HepG2 (cell line): ENCODE results near the gene PSMD8. TPM values are rescaled to one million over a fixed set of nuclear protein-coding genes. Genes with fewer than 3 reads are reported as not detected.
A peak's percentile ranks its signal among the peaks of the same experiment; 100 is the strongest.

Source experiments
- ATAC-seq: fragments of 200-7000 bp; cut with Tn5 transposase; 3 replicates; pipeline ENCODE4 v1.9.1; 2020; ENCODE audit warnings: mild to moderate bottlenecking, moderate library complexity
- BruUV-seq: library from RNA; stranded (reverse); fragments of 400-500 nt; replicated peaks from 2 replicates; lab custom pipeline; 2021; lab: Mats Ljungman, UMichigan
- CTCF ChIA-PET: fragments of 300-600 bp; formaldehyde crosslinking; extraction: SDS; loops from one replicate; lab custom pipeline; 2021; ENCODE audit warnings: low total read pairs, inconsistent platforms, low intra/inter-chr PET ratio; lab: Yijun Ruan, JAX
- POLR2A ChIA-PET: fragments of 350-600 bp; sonication (Branson Sonifier 250); formaldehyde crosslinking; loops from one replicate; lab custom pipeline; 2020; ENCODE audit warnings: antibody characterized with exemption, inconsistent platforms; lab: Yijun Ruan, JAX
- DNase-seq: peaks from one replicate; pipeline ENCODE4 v3.0.0-alpha.2; 2015; ENCODE audit warnings: low spot score
- FAIRE-seq: peaks from 3 replicates; lab custom pipeline; 2011; peaks lifted over from hg19 to GRCh38; lab: Jason Lieb, UNC
- H2AFZ ChIP-seq: one replicate; pipeline ENCODE4 v1.6.1; 2011; ENCODE audit warnings: low read length, inconsistent platforms
- H3K27ac ChIP-seq: fragments of 300-600 bp; 3 replicates; pipeline ENCODE4 v1.8.0; 2011; ENCODE audit warnings: mixed run types, mild to moderate bottlenecking, mixed read lengths, low read length, inconsistent platforms; ENCODE audit not compliant: insufficient read depth; ENCODE audit errors: extremely low read length
- H3K27me3 ChIP-seq, 2 experiments: fragments of 200-600 bp in 1 of 2; 2 replicates in 1 of 2; 3 replicates in 1 of 2; pipeline versions ENCODE4 v1.6.0 to v1.8.0; 2011; ENCODE audit warnings: low read length in 2 of 2, mild to moderate bottlenecking in 2 of 2, moderate library complexity in 2 of 2, inconsistent platforms in 1 of 2; ENCODE audit not compliant: insufficient read depth in 2 of 2, control insufficient read depth in 1 of 2
- H3K36me3 ChIP-seq, 2 experiments: fragments of 200-600 bp in 1 of 2; replicated peaks in 1 of 2; 2 replicates in 1 of 2; 3 replicates in 1 of 2; pipeline versions ENCODE4 v1.5.1 to v1.8.0; 2011; ENCODE audit warnings: low read length in 2 of 2, inconsistent platforms in 1 of 2; ENCODE audit not compliant: insufficient read depth in 2 of 2, control insufficient read depth in 1 of 2
- H3K4me1 ChIP-seq: 2 replicates; pipeline ENCODE4 v1.5.1; 2012; ENCODE audit warnings: low read length, inconsistent platforms; ENCODE audit not compliant: insufficient read depth
- H3K4me2 ChIP-seq: 2 replicates; pipeline ENCODE4 v1.6.0; 2011; ENCODE audit warnings: low read depth, low read length, inconsistent platforms
- H3K4me3 ChIP-seq, 3 experiments: fragments of 200-600 bp in 1 of 3; sonication (generic), shearing (Covaris generic) in 1 of 3; replicated peaks in 1 of 3; 2 replicates each; pipeline ENCODE4 v1.5.1; 2011 to 2016; ENCODE audit warnings: low read length in 3 of 3, inconsistent platforms in 2 of 3, low read depth in 2 of 3, mild to moderate bottlenecking in 2 of 3, control low read depth in 1 of 3, mixed read lengths in 1 of 3; ENCODE audit not compliant: insufficient read depth in 1 of 3
- H3K79me2 ChIP-seq: one replicate; pipeline ENCODE4 v1.6.1; 2011; ENCODE audit warnings: low read length, inconsistent platforms; ENCODE audit not compliant: insufficient read depth
- H3K9ac ChIP-seq: 2 replicates; pipeline ENCODE4 v1.6.0; 2011; ENCODE audit warnings: mild to moderate bottlenecking, low read depth, low read length, inconsistent platforms; ENCODE audit not compliant: insufficient read depth
- H3K9me3 ChIP-seq: 2 replicates; pipeline ENCODE4 v1.5.1; 2012; ENCODE audit warnings: mild to moderate bottlenecking, low read length
- H4K20me1 ChIP-seq: 2 replicates; pipeline ENCODE4 v1.6.0; 2011; ENCODE audit warnings: inconsistent platforms, mild to moderate bottlenecking, low read length, moderate library complexity; ENCODE audit not compliant: insufficient read depth
- PATZ1 ChIP-seq: sonication (generic); formaldehyde crosslinking; IDR thresholded peaks from 2 replicates; pipeline ENCODE4 v1.4.0; 2020; ENCODE audit warnings: missing genetic modification reagents
- PCBP2 ChIP-seq: fragments of 200-400 bp; formaldehyde crosslinking; optimal IDR thresholded peaks from 2 replicates; pipeline ENCODE3; 2018; ENCODE audit warnings: low read length, low read depth; ENCODE audit not compliant: poor library complexity, severe bottlenecking
- SRSF9 ChIP-seq: fragments of 200-400 bp; formaldehyde crosslinking; IDR thresholded peaks from 2 replicates; pipeline ENCODE4 v1.6.1; 2018; ENCODE audit warnings: borderline replicate concordance, mild to moderate bottlenecking, low read depth, low read length; ENCODE audit not compliant: insufficient read depth, poor library complexity, severe bottlenecking
- ZBTB34 ChIP-seq: sonication (generic); formaldehyde crosslinking; IDR thresholded peaks from 2 replicates; pipeline ENCODE4 v1.8.0; 2022; ENCODE audit warnings: mild to moderate bottlenecking, missing genetic modification reagents
- ZFX ChIP-seq: sonication (generic); formaldehyde crosslinking; IDR thresholded peaks from 2 replicates; pipeline ENCODE4 v1.4.0; 2020; ENCODE audit warnings: mild to moderate bottlenecking, low read depth, missing genetic modification reagents, moderate library complexity
- ZNF512 ChIP-seq: sonication (generic); formaldehyde crosslinking; IDR thresholded peaks from 2 replicates; pipeline ENCODE4 v1.4.0; 2020; ENCODE audit warnings: mild to moderate bottlenecking, missing genetic modification reagents
- ZNF800 ChIP-seq: sonication (generic); formaldehyde crosslinking; IDR thresholded peaks from 2 replicates; pipeline ENCODE4 v1.4.0; 2020; ENCODE audit warnings: missing genetic modification reagents
- ZSCAN20 ChIP-seq: sonication (generic); formaldehyde crosslinking; IDR thresholded peaks from 2 replicates; pipeline ENCODE4 v1.4.0; 2020; ENCODE audit warnings: missing genetic modification reagents, mild to moderate bottlenecking, borderline replicate concordance
- WGBS: methylation state at CpG from one replicate; pipeline ENCODE4 v1.1.6; 2017; ENCODE audit warnings: low lambda C conversion rate; 5-methylcytosine and 5-hydroxymethylcytosine counted together
- in situ Hi-C: cut with HindIII; loops from 2 replicates; pipeline ENCODE4 v1.10.0; 2017; ENCODE audit warnings: low pct_unique_long_range_greater_than_20kb; ENCODE audit not compliant: extremely low pct_ligation_motif_present
- intact Hi-C: fragments of 100-400 bp; cut with micrococcal nuclease; formaldehyde crosslinking; loops from one replicate; pipeline ENCODE4 v1.10.0; 2022; ENCODE audit not compliant: unreplicated experiment
- polyA plus RNA-seq, 8 experiments: library from polyadenylated mRNA; depleted of rRNA in 3 of 8; stranded (reverse) in 7 of 8; unstranded in 1 of 8; fragments of >200 nt; fragmentation: Illumina TruSeq in 4 of 8; extraction: Trizol in 4 of 8; gene quantifications; 2 replicates each; pipeline versions ENCODE4 v1.2.1 to v1.2.3, GENCODE V29; 2011 to 2016; ENCODE audit warnings: low read depth in 4 of 8, missing spikeins in 1 of 8, mixed read lengths in 1 of 8; ENCODE audit not compliant: insufficient read depth in 1 of 8
- total RNA-seq, 5 experiments: library from RNA; depleted of rRNA; stranded (reverse); fragments of >200 nt; fragmentation: Illumina TruSeq; extraction: Trizol; gene quantifications; 2 replicates each; pipeline ENCODE4 v1.2.3, GENCODE V29; 2016; ENCODE audit warnings: low read depth in 1 of 5

PSMD8 gene
- total and polyA plus RNA-seq, 2 of the 13 experiments (the other 11 are each of a cell fraction or from before 2014, with no cell fraction given) = 162 to 296 TPM

- TF ChIP-seq ZFX (CRISPR knock-in tag) (peak; percentile 48), SRSF9 (no peak), ZNF800 (no peak)
- TF ChIP-seq, all 625 proteins: peak for 19
These were observed 13.4 kb downstream of the PSMD8 start, which contains the start of gene GGN (continued) for GRCh38 chr19:38387550-38388348.

- ATAC-seq (no peak; the same call in 2 of the 3 replicates), FAIRE-seq (no peak), DNase-seq (no peak)
- in situ Hi-C loops (no loop called here), intact Hi-C loops (no loop called here)
- H3K9ac ChIP-seq = 0 out of 2 replicates have a peak within 1 kb of the TSS, but pooled peaks have one; percentile 13
- POLR2A ChIA-PET = interaction anchor here (1.3 to 4.0 kb wide), 5 partner anchors 13 to 230 kb away, joined by 4 to 49 read pairs (median 5); partner anchors contain the start of genes EIF3K, FAM98C and PSMD8
- H3K4me3 ChIP-seq = peak within 1 kb of the TSS; percentile 46 to 71 (median 63)
- H3K4me2 ChIP-seq = peak within 1 kb of the TSS; percentile 89
- H3K9me3 ChIP-seq = no peaks in the 10 kb centered on the region
- peaks cover 2 to 20% of the 10 kb centered on the region in 2 experiments; a peak in 3 of 5 replicates for H3K27me3 ChIP-seq
- no TSS peak for BruUV-seq
- H3K27ac ChIP-seq = no peak within 1 kb of the TSS
- peaks cover 1 to 4% of the 10 kb centered on the region in 2 experiments; a peak in 3 of 5 replicates for H3K36me3 ChIP-seq
- H3K79me2 ChIP-seq = no peaks in the 10 kb centered on the region
- CTCF ChIA-PET = no interaction called here
- no peaks in the 10 kb centered on the region; the same call in 1 of the 2 replicates for H4K20me1 ChIP-seq
- WGBS = 4% methylated on average over 15 of the region's 46 CpGs
- 0 out of 2 replicates have a peak, but pooled peaks have one; percentile 3 for TF ChIP-seq PATZ1 (CRISPR knock-in tag)
- TF ChIP-seq PCBP2 = peak; percentile 26
- TF ChIP-seq ZBTB34 = no peak
- TF ChIP-seq ZSCAN20 (CRISPR knock-in tag) = no peak
- no peak for TF ChIP-seq ZNF512 (CRISPR knock-in tag)
- H2AFZ ChIP-seq = no peak within 1 kb of the TSS
- peaks cover 40% of the 10 kb centered on the region for H3K4me1 ChIP-seq
These were observed 14.2 kb downstream of the PSMD8 start, which contains the start of gene SPRED3 for GRCh38 chr19:38388349-38389100. Gene SPRED3 (plus strand): TSS chr19:38388697. CDS start chr19:38390303, 1,606 bp downstream.
